Right atrium auricular region (tissue), 2 donors: Measurements from ENCODE around the gene GADD45A. TPM values are rescaled to one million over a fixed set of nuclear protein-coding genes. Genes with fewer than 3 reads are reported as not detected.

Source experiments
- DNase-seq: peaks from one replicate; pipeline ENCODE4 v3.0.0-alpha.2; 2019; ENCODE audit warnings: low spot score
- H3K27ac ChIP-seq, 2 donors: fragments of 200-600 bp; sonication (generic); 1 replicate in 1 of 2; 2 replicates in 1 of 2; pipeline ENCODE4 v1.5.1; 2016 to 2019
- H3K27me3 ChIP-seq, 2 donors: fragments of 200-600 bp; sonication (generic); one replicate each; pipeline versions ENCODE4 v1.5.1 to v1.6.0; 2017 to 2019
- H3K36me3 ChIP-seq: fragments of 200-600 bp; sonication (generic); one replicate; pipeline ENCODE4 v1.5.1; 2016
- H3K4me1 ChIP-seq, 2 donors: fragments of 200-600 bp; sonication (generic); one replicate each; pipeline versions ENCODE4 v1.5.1 to v1.6.0; 2017 to 2019
- H3K4me3 ChIP-seq, 2 donors: fragments of 200-600 bp; sonication (generic); 1 replicate in 1 of 2; 2 replicates in 1 of 2; pipeline ENCODE4 v1.5.1; 2017 to 2019; ENCODE audit warnings: mild to moderate bottlenecking in 1 of 2, moderate library complexity in 1 of 2
- H3K9me3 ChIP-seq, 2 donors: fragments of 200-600 bp; sonication (generic); one replicate each; pipeline ENCODE4 v1.5.1; 2019
- CTCF ChIP-seq, 2 donors: fragments of 200-600 bp; sonication (generic); IDR thresholded peaks; one replicate each; pipeline ENCODE4 v1.5.1; 2019; ENCODE audit warnings: antibody characterized with exemption in 2 of 2
- total RNA-seq, 2 donors: library from RNA; depleted of rRNA; stranded (reverse); fragments of >200 nt; gene quantifications; one replicate each; pipeline ENCODE4 v1.1.0, GENCODE V29; 2016

GADD45A gene
- total RNA-seq, 2 donors from 2014 or later, result 25.3 to 26.6 TPM

- Histone ChIP-seq H3K27ac (no peak overlapping the region), H3K4me3 (no peak overlapping the region), H3K9me3 (no peaks in the 10 kb centered on the region), H3K36me3 (no peaks in the 10 kb centered on the region), H3K4me1 (peaks cover 0 to 22% of the 10 kb centered on the region in 2 donors), H3K27me3 (no peaks in the 10 kb centered on the region)
- TF ChIP-seq CTCF (IDR thresholded peaks at IDR 0.05), result no peak
- no peak for DNase-seq
These were observed 32.9 kb downstream of the GADD45A start for GRCh38 chr1:67717876-67718275.

- no peak overlapping the region for H3K27ac ChIP-seq
- H3K4me1 ChIP-seq, result peaks cover 0 to 24% of the 10 kb centered on the region in 2 donors
- TF ChIP-seq CTCF (IDR thresholded peaks at IDR 0.05), result no peak
- no peaks in the 10 kb centered on the region for H3K27me3 ChIP-seq
- no peaks in the 10 kb centered on the region for H3K36me3 ChIP-seq
- no peak for DNase-seq
- no peak overlapping the region for H3K4me3 ChIP-seq
- no peaks in the 10 kb centered on the region for H3K9me3 ChIP-seq
These were observed 34.6 kb downstream of the GADD45A start for GRCh38 chr1:67719329-67720196.

GRCh38 chr1:67721112-67721511 is 36.1 kb downstream of the GADD45A start:
- TF ChIP-seq CTCF (IDR thresholded peaks at IDR 0.05), result no peak
- H3K27me3 ChIP-seq, result no peaks in the 10 kb centered on the region
- no peak overlapping the region for H3K27ac ChIP-seq
- no peak for DNase-seq
- peaks cover 0 to 36% of the 10 kb centered on the region in 2 donors for H3K4me1 ChIP-seq
- no peaks in the 10 kb centered on the region for H3K9me3 ChIP-seq
- no peaks in the 10 kb centered on the region for H3K36me3 ChIP-seq
- H3K4me3 ChIP-seq, result no peak overlapping the region

GRCh38 chr1:67721650-67722291 is 36.8 kb downstream of the GADD45A start:
- no peak for TF ChIP-seq CTCF (IDR thresholded peaks at IDR 0.05)
- Histone ChIP-seq H3K27ac (no peak overlapping the region), H3K4me1 (peaks cover 0 to 36% of the 10 kb centered on the region in 2 donors), H3K4me3 (no peak overlapping the region), H3K36me3 (no peaks in the 10 kb centered on the region), H3K9me3 (no peaks in the 10 kb centered on the region), H3K27me3 (no peaks in the 10 kb centered on the region)
- no peak for DNase-seq

GRCh38 chr1:67722292-67722944 is 37.4 kb downstream of the GADD45A start:
- no peak for DNase-seq
- H3K4me3 ChIP-seq, result no peak overlapping the region
- H3K9me3 ChIP-seq, result no peaks in the 10 kb centered on the region
- no peak overlapping the region for H3K27ac ChIP-seq
- TF ChIP-seq CTCF (IDR thresholded peaks at IDR 0.05), result no peak
- peaks cover 0 to 36% of the 10 kb centered on the region in 2 donors for H3K4me1 ChIP-seq
- no peaks in the 10 kb centered on the region for H3K27me3 ChIP-seq
- H3K36me3 ChIP-seq, result no peaks in the 10 kb centered on the region
